Activated CD8-positive, alpha-beta memory T cell treated with anti-CD3 and anti-CD28 coated beads for 1 hour (primary cell): ENCODE measurements around the gene ST7.
"Not testable (repeated sequence)": the region's sequence is repeated elsewhere in the genome, so short reads cannot be mapped to it uniquely, and the experiment has no call there.

ENCODE experiments used
- DNase-seq, 2 donors: peaks; one replicate each; pipeline ENCODE4 v3.0.0-alpha.2; 2020; ENCODE audit warnings: low read depth in 1 of 2; ENCODE audit errors: extremely low read depth in 1 of 2

The ST7 gene

GRCh38 chr7:117120321-117120720, 167.0 kb downstream of the ST7 start:
- DNase-seq: not testable (repeated sequence)

- DNase-seq: not testable (repeated sequence)
Observed at GRCh38 chr7:117122036-117122435, 168.7 kb downstream of the ST7 start.

GRCh38 chr7:117122536-117122935, 169.2 kb downstream of the ST7 start:
- DNase-seq: no peak

- no peak for DNase-seq
Observed at GRCh38 chr7:117123311-117123926, 170.1 kb downstream of the ST7 start.

- DNase-seq: peak in 1 of 2 donors; percentile 5
Observed at GRCh38 chr7:117124591-117125220, 171.4 kb downstream of the ST7 start.

- no peak for DNase-seq
Observed at GRCh38 chr7:117126676-117127075, 173.4 kb downstream of the ST7 start.

GRCh38 chr7:117127585-117128168, 174.4 kb downstream of the ST7 start:
- peak in 1 of 2 donors; percentile 23 for DNase-seq

- DNase-seq: no peak
Observed at GRCh38 chr7:117129521-117129955, 176.2 kb downstream of the ST7 start.

GRCh38 chr7:117130262-117130661, 177.0 kb downstream of the ST7 start:
- no peak for DNase-seq

- DNase-seq: no peak
Observed at GRCh38 chr7:117132321-117133120, 179.2 kb downstream of the ST7 start.

GRCh38 chr7:117133125-117133524, 179.8 kb downstream of the ST7 start:
- no peak for DNase-seq

- no peak for DNase-seq
Observed at GRCh38 chr7:117134411-117134810, 181.1 kb downstream of the ST7 start.

GRCh38 chr7:117134889-117135552, 181.7 kb downstream of the ST7 start:
- no peak for DNase-seq

- no peak for DNase-seq
Observed at GRCh38 chr7:117135553-117135891, 182.2 kb downstream of the ST7 start.

GRCh38 chr7:117137868-117138267, 184.6 kb downstream of the ST7 start:
- DNase-seq: no peak

- DNase-seq: no peak
Observed at GRCh38 chr7:117138495-117138894, 185.2 kb downstream of the ST7 start.

GRCh38 chr7:117138981-117139380, 185.7 kb downstream of the ST7 start:
- no peak for DNase-seq

GRCh38 chr7:117139397-117139984, 186.2 kb downstream of the ST7 start:
- DNase-seq: no peak

GRCh38 chr7:117140921-117141320, 187.6 kb downstream of the ST7 start:
- no peak for DNase-seq

GRCh38 chr7:117143066-117143465, 189.8 kb downstream of the ST7 start:
- DNase-seq: no peak

- DNase-seq: no peak
Observed at GRCh38 chr7:117143580-117143979, 190.3 kb downstream of the ST7 start.
